GM12891 (cell line): ENCODE results near the gene DTX2.
"Not testable (repeated sequence)": the region's sequence is repeated elsewhere in the genome, so short reads cannot be mapped to it uniquely, and the experiment has no call there.

Source experiments
- PAX5 ChIP-seq: IDR thresholded peaks from 2 replicates; pipeline ENCODE4 v1.6.1; 2011; ENCODE audit warnings: low read length, moderate library complexity, mild to moderate bottlenecking; ENCODE audit not compliant: insufficient read depth, severe bottlenecking
- POLR2A ChIP-seq: IDR thresholded peaks from 2 replicates; pipeline ENCODE4 v1.6.1; 2011; ENCODE audit warnings: low read depth, low read length, control low read depth
- POLR2AphosphoS5 ChIP-seq: IDR thresholded peaks from 2 replicates; pipeline ENCODE4 v1.6.1; 2011; ENCODE audit warnings: low read depth, low read length, control low read depth
- POU2F2 ChIP-seq: IDR thresholded peaks from 2 replicates; pipeline ENCODE4 v1.6.1; 2011; ENCODE audit warnings: low read depth, mild to moderate bottlenecking, control low read depth, low read length, moderate library complexity
- SPI1 ChIP-seq: IDR thresholded peaks from 2 replicates; pipeline ENCODE4 v1.6.1; 2011; ENCODE audit warnings: low read depth, low read length, control low read depth
- TAF1 ChIP-seq: IDR thresholded peaks from 2 replicates; pipeline ENCODE4 v1.6.1; 2011; ENCODE audit warnings: low read depth, low read length, control low read depth

DNA sequence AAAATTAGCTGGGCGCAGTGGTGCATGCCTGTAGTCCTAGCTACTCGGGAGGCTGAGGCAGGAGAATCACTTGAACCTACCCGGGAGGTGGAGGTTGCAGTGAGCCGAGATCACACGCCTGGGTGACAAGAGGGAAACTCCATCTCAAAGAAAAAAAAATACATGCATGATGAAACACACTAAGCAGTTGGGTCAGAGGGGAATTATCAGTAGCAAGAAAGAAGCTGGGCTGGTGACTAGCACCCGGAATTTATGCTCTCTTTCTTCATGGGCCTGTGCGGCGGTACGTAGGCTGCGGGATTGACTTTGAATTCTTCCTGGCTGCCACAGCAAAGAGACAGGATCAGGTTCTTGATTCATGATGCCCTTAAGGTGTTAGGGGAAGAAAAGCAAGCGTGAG is 18.1 kb downstream of the DTX2 start:
- not testable (repeated sequence) for TF ChIP-seq POLR2A, POLR2AphosphoS5, SPI1, TAF1, PAX5, POU2F2
